HG03354 (cell line): ENCODE measurements around the gene HNRNPDL.
"Not testable (repeated sequence)": the region's sequence is repeated elsewhere in the genome, so short reads cannot be mapped to it uniquely, and the experiment has no call there.

Source experiments
- ATAC-seq: cut with Tn5 transposase; IDR thresholded peaks from one replicate; pipeline ENCODE4 v1.9.1; 2021; ENCODE audit warnings: mild to moderate bottlenecking; ENCODE audit not compliant: unreplicated experiment, poor library complexity, severe bottlenecking

Gene HNRNPDL

GRCh38 chr4:82397527-82397926 is 32.7 kb downstream of the HNRNPDL start:
- ATAC-seq = no peak

GRCh38 chr4:82394896-82395295 is 35.4 kb downstream of the HNRNPDL start:
- ATAC-seq = no peak

GRCh38 chr4:82390061-82390460 is 40.2 kb downstream of the HNRNPDL start:
- not testable (repeated sequence) for ATAC-seq

GRCh38 chr4:82388405-82388804 is 41.9 kb downstream of the HNRNPDL start:
- no peak for ATAC-seq

GRCh38 chr4:82386312-82386711 is 44.0 kb downstream of the HNRNPDL start:
- not testable (repeated sequence) for ATAC-seq

GRCh38 chr4:82382751-82383150 is 47.5 kb downstream of the HNRNPDL start:
- ATAC-seq = no peak

- no peak for ATAC-seq
Measured at GRCh38 chr4:82381661-82382296, 48.5 kb downstream of the HNRNPDL start.

- no peak for ATAC-seq
Measured at GRCh38 chr4:82381235-82381634, 49.0 kb downstream of the HNRNPDL start.

GRCh38 chr4:82380831-82381230 is 49.4 kb downstream of the HNRNPDL start:
- no peak for ATAC-seq

GRCh38 chr4:82380344-82380743 is 49.9 kb downstream of the HNRNPDL start:
- ATAC-seq = no peak

GRCh38 chr4:82376109-82376508 is 54.2 kb downstream of the HNRNPDL start:
- no peak for ATAC-seq

- peak; percentile 95 for ATAC-seq
Measured at GRCh38 chr4:82373816-82374625, 56.2 kb downstream of the HNRNPDL start, which contains the start of gene HNRNPD. Gene HNRNPD (minus strand): TSS chr4:82373991. CDS start chr4:82373678, 313 bp downstream.

GRCh38 chr4:82373486-82373815 is 56.8 kb downstream of the HNRNPDL start:
- ATAC-seq = peak; percentile 33
